GM19397 (cell line): Measurements from ENCODE around the gene RAB3IP.
"Not testable (repeated sequence)": the region's sequence is repeated elsewhere in the genome, so short reads cannot be mapped to it uniquely, and the experiment has no call there.

Experiments
- ATAC-seq: cut with Tn5 transposase; IDR thresholded peaks from one replicate; pipeline ENCODE4 v1.9.1; 2021; ENCODE audit warnings: mild to moderate bottlenecking, moderate library complexity; ENCODE audit not compliant: unreplicated experiment

Gene RAB3IP

DNA sequence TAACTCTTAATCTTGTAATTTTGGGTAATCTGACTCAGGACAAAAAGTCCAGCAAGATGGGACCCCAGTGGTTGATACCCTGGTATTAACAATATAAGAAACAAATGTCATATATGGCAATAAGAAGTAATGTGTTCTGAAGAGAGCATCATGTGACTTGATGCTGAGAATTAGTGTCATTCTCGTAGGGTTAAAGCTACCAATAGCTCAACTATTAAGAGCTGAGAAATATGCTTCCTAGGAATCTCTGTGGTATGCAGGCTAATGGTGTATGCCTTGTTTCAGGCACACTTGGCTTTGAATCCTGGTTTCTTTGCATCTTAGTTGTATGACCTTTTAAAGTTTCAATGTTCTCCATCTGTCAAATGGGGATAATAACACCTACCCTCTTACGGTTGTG is 95.5 kb downstream of the RAB3IP start:
- ATAC-seq = no peak

DNA sequence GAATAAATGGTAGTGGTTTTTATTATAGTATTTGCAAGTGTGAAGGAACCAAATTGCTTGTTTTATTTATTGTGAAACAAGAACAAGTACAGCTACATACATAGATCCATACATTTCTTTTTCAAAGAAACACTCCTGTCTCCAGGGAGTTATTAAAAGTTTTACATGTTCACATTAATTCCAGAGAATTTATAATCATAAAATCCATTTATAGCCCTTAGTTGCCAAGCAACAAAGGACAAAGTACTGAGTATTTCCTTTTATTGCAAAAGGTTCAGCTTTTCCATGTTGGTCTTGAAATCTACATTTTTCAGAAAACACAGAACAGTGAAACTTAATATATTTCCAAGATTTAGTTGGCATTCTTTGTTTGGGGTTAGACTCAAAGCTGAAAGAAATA is 95.9 kb downstream of the RAB3IP start:
- no peak for ATAC-seq

DNA sequence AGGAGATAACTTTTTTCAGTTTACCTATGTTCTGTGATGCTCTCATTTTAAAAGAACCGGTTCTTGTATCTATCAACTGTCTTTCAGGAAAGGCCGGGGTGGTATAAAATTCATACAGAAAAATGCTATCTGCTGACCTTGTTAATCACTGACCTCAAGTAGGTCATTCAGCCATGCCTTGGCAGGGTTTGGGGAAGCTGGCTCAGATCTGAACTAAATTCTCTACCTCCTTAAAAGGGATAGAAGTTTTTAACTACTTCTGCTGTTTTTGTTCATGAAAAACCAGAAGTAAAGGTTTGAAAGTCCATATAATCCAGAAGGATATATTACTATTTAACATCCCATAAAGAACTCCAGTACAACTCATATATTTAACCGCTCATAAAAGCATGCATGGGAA is 96.4 kb downstream of the RAB3IP start:
- ATAC-seq = no peak

DNA sequence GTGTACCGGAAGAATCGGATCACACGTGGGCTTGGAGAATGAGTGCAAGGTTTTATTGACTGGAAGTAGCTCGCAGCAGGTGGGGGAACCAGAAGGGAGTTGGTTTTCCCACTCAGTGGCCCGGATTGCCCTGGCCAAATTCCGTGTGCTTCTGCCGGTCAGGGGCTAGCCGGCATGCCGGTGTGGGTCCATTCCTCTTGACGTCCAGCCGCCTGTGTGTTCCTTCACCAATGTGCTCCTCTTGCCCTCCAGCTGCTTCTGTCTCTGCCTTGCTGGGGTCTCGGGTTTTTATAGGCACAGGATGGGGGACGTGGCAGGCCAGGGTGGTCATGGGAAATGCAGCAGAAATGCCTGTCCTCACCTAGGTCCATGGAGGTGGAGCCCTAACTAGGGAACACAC is 97.4 kb downstream of the RAB3IP start:
- no peak for ATAC-seq

DNA sequence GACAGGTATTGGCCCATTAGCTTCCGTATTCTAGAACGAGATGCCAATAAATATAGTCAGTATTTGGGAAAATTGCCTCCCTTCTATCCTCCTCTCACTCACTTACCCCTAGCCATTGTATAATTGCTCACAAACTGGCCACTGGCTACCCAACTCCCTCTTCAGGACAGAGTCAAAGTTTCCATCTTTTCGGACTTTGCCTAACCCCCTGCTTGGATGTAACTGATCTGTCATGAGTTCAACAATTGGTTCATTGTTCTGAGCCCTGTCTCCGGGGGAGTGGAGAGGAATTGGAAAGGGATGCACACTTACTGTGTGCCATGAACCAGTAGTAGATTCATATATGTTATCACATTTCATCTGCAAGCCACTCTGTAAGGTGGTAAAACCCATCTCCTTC is 98.5 kb downstream of the RAB3IP start:
- no peak for ATAC-seq

DNA sequence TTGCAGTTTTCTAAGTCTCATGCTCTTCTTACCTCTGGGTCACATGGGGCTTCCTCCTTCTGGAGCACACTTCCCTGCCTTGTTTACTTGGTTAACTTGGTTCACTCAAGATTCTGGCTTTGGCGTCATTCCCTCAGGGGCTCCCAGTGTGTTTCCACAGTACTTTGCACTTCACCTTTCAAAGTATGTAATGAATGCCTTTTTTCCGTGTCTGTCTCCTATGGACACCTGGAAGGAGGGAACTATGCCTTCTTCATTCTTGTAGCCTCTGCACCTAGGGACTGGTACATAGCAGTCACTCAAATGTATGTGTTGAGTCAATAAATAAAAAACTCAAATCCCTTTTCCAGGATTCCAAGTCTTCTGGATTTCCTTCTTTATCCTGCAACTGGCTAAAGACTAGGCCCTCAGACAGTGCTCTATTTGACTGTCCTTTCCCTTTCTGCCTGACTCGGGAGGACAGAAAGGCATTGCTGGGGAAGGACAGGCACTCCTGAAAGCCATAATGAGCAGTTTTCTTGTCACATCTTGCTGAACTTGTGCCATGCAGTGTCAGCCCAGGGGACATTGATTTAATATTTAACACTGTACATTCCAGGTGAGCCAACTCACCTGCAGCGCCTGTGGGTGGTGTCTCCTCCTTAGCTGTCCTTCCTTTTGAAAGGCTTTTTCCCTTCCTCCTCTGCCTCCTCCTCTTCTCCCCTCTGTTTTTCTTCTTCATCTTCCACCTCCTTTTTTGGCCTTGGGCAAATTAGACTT is 99.2 kb downstream of the RAB3IP start:
- ATAC-seq = no peak

DNA sequence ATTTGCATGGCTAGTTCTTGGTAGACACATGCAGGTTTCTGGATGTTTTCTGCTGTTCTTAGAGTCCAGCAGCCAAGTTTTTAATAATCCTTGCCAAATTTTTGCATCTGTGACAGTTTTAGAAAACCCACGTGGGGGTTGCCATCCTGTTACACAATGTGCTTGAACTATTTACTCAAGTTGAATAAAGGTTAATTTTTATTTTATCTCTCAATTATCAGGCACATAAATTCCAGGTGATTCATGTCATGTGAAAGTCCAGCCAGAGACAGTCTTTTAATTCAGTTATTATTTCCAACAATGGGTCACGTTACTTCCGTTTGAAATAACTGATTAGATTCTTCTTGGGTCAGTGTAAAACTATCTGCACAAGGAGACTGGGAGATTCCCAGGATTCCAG is 102.1 kb downstream of the RAB3IP start:
- no peak for ATAC-seq

DNA sequence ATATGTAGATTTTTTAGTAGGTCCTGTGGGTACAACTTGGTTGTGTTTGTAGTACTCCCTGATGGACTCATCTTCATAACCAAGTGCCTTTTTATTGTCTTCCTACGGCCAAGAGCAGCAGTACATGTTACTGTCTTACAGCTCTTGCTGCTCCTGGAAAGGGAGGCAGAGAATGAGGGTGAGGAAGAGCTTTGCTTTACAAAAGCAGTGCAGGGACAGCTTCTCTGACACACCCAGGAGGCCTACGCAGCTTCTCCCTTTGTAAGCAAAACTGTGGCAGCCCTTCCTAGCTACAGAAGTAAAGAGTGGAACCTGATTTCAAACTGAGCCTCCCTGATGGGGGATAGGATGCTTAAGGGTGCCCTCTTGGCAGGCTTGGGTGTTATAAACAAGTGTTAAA is 104.9 kb downstream of the RAB3IP start:
- no peak for ATAC-seq

DNA sequence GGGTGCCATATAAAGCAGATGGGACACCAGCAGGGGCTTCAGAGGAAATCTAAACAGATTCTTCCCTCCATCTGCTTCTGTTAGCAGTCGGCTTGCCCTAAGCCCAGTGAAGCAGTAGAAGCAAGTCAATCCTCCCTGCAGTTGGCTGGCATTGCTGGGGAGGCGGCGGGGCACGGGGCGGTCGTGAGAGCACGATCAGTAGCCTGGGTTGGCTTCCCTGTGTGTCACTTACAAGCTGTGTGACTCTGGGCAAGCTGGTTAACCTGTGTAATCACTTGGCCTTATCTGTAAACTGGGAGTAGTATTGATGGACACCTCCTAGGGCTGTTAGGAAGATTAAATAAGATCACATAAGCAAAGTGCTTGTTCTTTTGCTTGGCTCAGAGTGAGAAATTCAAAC is 105.8 kb downstream of the RAB3IP start:
- ATAC-seq = no peak

DNA sequence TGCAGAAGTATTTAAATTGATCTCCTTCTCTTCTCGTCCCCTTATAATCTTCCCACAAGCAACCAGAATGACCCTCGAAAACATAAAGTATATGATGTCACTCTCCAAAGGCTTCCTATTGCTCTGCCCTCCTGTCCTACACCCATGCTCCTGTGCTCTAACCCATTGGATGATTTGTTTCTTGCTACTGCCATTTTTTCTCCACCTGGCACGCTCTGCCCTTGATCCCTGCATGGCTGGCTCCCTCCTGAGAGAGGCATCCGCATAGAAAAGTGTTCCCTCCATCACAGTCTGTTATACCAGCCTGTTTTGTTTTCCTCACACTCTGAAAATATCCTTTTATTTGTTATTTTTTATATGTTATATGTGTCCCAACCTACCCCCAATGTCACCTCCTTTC is 106.2 kb downstream of the RAB3IP start:
- no peak for ATAC-seq

DNA sequence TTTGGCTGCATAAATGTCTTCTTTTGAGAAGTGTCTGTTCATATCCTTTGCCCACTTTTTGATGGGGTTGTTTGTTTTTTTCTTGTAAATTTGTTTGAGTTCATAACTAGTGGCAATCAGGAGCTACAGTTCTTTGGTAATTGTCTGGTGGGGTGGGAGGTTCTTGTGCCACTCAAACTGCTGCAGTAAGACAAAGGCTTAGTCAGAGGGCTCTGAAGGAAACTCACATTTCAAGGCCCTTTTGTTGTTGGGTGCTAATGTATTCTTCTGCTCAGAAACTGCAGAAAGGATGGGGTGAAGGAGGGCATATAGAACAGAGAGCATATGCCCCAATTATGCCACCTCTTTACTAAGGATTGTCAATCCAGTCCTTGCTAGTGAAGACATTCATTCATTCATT is 108.3 kb downstream of the RAB3IP start:
- no peak for ATAC-seq

DNA sequence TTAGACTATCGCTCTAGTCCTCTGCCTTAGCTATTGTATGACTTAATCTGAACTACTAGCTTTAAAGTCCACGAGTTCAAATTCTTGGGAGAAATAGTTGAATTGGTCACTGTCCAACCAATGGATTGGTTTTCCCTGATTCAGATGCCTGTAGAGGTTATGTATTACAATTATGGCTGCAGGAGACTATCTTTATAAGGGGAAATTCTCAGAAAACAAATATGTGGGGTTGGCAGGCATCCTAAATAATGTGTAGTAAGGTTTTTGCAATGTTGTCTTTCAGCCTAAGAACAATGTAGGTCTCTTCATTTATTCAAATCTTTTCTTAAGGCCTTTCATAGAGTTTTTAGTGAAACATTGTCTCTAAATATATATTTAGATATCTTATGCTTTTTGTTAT is 113.3 kb downstream of the RAB3IP start:
- ATAC-seq = no peak

DNA sequence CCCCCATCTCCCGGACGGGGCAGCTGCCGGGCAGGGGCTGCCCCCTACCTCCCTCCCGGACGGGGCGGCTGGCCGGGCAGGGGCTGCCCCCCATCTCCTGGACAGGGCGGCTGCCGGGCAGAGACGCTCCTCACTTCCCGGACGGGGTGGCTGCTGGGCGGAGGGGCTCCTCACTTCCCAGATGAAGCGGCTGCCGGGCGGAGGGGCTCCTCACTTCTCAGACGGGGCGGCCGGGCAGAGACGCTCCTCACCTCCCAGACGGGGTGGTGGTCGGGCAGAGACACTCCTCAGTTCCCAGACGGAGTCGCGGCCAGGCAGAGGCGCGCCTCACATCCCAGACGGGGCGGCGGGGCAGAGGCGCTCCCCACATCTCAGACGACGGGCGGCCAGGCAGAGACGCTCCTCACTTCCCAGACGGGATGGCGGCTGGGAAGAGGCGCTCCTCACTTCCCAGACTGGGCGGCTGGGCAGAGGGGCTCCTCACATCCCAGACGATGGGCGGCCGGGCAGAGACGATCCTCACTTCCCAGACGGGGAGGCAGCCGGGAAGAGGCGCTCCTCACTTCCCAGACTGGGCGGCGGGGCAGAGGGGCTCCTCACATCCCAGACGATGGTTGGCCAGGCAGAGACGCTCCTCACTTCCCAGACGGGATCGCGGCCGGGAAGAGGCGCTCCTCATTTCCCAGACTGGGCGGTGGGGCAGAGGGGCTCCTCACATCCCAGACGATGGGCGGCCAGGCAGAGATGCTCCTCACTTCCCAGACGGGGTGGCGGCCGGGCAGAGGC is 114.7 kb downstream of the RAB3IP start:
- not testable (repeated sequence) for ATAC-seq

DNA sequence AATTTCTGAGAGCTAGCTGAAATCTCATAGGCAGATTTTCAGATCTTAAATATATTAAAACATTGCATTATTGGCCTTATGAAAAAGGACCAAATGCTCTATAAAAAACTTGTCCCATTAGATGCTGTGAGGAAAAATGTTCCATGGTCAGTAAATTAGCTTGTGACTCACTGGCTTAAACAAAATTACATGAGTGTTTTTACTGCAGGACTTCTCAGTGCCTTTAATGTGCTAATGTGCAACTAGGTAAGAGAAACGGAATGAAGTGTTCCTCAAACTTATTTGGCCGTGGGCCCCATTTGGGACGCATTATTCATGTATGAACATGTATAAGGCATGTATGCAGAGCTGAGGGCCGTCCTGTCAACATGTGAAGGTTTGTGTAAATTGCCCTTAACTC is 128.0 kb downstream of the RAB3IP start:
- ATAC-seq = no peak

DNA sequence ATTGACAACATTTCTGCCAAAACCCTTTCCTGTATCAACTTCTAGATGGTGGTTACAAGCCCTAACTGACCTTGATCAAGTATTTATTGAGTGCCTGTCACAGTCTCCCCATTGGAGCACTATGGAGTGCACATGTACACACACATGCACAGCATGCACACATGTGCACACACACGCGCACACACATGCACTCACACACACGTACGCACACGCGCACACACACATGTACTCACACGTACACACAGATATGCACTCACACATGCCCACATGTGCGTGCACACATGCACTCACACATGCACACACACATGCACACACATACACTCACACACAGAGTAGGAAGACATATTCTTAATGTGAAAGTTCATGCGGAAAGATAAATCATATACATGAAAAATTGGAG is 130.0 kb downstream of the RAB3IP start:
- no peak for ATAC-seq

DNA sequence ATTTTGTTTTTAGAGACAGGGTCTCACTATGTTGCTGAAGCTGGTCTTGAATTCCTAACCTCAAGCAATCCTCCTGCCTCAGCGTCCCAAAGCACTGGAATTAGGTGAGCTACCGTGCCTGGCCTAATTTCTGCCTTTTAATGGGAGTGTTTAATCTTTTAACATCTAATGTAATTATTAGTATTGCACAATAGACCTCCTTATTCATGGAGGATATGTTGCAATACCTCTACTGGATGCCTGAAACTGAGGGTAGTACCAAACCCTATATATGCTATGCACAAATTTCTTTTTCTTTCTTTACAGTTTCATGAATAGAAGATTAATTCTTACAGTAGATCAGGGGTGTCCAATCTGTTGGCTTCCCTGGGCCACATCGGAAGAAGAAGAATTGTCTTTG is 134.1 kb downstream of the RAB3IP start:
- ATAC-seq = no peak
